Astrocyte of the hippocampus (primary cell): ENCODE data around the gene SMIM14.
A peak's percentile ranks its signal among the peaks of the same experiment; 100 is the strongest.

Experiments used
- DNase-seq: peaks from one replicate; pipeline ENCODE4 v3.0.0; 2011; ENCODE audit warnings: low read depth, low spot score

SMIM14 gene

GRCh38 chr4:39502019-39502663 is 136.5 kb downstream of the SMIM14 start:
- DNase-seq, result peak; percentile 63

- DNase-seq, result no peak
Measured at GRCh38 chr4:39498727-39499020, 140.0 kb downstream of the SMIM14 start.

- no peak for DNase-seq
Measured at GRCh38 chr4:39497909-39498726, 140.5 kb downstream of the SMIM14 start.
